Measurements from ENCODE around the gene DLG4. TPM values are rescaled to one million over a fixed set of nuclear protein-coding genes. Genes with fewer than 3 reads are reported as not detected.

Gene DLG4
- total and polyA plus RNA-seq, 7 donors: 1.6 to 27.4 (median 14.6) TPM

DNA sequence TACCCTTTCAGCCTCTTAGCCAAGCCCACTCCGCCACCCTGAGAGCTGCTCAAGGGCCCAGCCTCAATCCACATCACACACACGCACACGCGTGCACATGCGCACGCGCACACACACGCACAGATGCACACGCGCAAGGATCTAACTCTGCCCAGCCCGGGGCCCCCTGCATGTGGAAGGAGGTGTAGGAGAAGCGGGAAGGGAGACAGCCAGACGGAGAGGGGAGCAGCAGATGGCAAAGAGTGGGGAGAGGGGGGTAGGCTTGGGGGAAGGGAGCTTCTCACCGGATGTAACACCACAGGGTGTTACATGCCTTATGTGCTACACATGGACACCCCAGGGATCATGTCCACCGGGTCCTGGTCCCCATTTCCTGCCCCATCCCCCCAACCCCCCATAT lies 15.3 kb downstream of the DLG4 start:
- Histone ChIP-seq H3K4me1 (peaks cover 0 to 29% (median 19%) of the 10 kb centered on the region in 4 donors), H3K27ac (peak overlapping the region; percentile 73 to 79 (median 76)), H3K36me3 (peaks cover 0 to 32% (median 14%) of the 10 kb centered on the region in 4 donors), H3K9me3 (no peaks in the 10 kb centered on the region), H3K27me3 (no peaks in the 10 kb centered on the region), H3K4me3 (peak overlapping the region; percentile 31 to 61 (median 54))
- intact Hi-C loops (cut with DNase I): no loop called here
- no peak for TF ChIP-seq POLR2A (IDR thresholded peaks at IDR 0.05)
- TF ChIP-seq, protein P1, sequence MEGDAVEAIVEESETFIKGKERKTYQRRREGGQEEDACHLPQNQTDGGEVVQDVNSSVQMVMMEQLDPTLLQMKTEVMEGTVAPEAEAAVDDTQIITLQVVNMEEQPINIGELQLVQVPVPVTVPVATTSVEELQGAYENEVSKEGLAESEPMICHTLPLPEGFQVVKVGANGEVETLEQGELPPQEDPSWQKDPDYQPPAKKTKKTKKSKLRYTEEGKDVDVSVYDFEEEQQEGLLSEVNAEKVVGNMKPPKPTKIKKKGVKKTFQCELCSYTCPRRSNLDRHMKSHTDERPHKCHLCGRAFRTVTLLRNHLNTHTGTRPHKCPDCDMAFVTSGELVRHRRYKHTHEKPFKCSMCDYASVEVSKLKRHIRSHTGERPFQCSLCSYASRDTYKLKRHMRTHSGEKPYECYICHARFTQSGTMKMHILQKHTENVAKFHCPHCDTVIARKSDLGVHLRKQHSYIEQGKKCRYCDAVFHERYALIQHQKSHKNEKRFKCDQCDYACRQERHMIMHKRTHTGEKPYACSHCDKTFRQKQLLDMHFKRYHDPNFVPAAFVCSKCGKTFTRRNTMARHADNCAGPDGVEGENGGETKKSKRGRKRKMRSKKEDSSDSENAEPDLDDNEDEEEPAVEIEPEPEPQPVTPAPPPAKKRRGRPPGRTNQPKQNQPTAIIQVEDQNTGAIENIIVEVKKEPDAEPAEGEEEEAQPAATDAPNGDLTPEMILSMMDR (IDR thresholded peaks at IDR 0.05): no peak
- 79 to 80% methylated on average over 15 of the region's 15 CpGs for WGBS, 2 donors
- DNase-seq: no peak

DNA sequence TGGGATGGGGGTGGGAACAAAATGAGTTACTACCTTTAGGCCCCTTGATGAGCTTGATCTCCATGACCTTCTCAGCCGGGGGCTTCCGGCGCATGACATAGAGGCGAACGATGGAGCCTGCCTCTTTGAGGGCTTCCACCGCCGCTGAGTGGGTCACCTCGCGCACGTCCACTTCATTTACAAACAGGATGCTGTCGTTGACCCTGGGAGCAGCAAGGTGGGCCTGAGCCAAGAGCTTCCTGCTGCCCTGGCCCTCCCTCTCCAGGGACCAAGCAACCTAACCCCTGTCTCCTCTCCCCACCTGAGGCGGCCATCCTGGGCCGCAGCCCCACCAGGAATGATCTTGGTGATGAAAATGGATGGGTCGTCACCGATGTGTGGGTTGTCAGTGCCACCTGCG lies 16.2 kb downstream of the DLG4 start:
- peaks cover 0 to 29% (median 19%) of the 10 kb centered on the region in 4 donors for H3K4me1 ChIP-seq
- no peaks in the 10 kb centered on the region for H3K9me3 ChIP-seq
- H3K27ac ChIP-seq: no peak overlapping the region
- H3K36me3 ChIP-seq: peaks cover 0 to 39% (median 14%) of the 10 kb centered on the region in 4 donors
- H3K27me3 ChIP-seq: no peaks in the 10 kb centered on the region
- no peak overlapping the region for H3K4me3 ChIP-seq
- DNase-seq: no peak
- 94 to 95% methylated on average over 16 of the region's 16 CpGs for WGBS, 2 donors
- intact Hi-C loops (cut with DNase I): no loop called here
- TF ChIP-seq POLR2AphosphoS5 (IDR thresholded peaks at IDR 0.05) (no peak), EP300 (IDR thresholded peaks at IDR 0.05) (no peak), POLR2A (IDR thresholded peaks at IDR 0.05) (no peak)
- TF ChIP-seq, protein P1 (IDR thresholded peaks at IDR 0.05): no peak

DNA sequence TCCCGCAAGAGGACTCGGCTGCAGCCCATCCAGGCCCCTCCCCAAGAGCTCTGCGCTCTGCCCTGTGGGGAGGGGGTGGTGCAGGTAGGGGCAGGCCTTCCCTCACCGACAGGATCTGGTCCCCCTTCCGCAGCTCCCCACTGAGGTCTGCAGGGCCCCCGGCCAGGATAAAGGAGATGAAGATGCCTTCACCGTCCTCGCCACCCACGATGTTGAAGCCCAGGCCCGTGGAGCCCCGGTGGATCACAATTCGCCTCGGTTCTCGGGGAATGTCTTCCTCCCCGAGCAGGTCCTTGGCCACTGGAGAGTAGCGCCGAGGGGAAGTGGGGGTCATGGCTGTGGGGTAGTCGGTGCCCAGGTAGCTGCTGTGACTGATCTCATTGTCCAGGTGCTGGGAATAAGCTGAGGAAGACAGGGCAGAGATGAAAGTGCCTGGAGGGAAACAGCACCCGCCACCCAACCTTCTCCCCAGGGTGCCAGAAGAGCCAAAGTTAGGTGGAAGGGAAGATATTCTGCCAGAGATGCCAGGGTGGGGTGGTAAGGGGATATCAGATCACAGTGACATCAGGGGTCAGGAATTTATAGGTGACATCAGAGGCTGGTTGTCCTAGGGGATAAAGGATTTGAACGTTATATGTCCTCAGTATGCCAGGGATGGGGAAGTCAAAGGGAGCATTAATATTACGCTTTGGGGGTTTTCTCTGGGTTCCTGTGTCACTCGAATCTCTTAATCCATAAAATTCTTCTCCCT lies 22.8 kb downstream of the DLG4 start:
- intact Hi-C loops (cut with DNase I): no loop called here
- no peak overlapping the region for H3K27ac ChIP-seq
- no peaks in the 10 kb centered on the region for H3K9me3 ChIP-seq
- peaks cover 14 to 80% (median 31%) of the 10 kb centered on the region in 4 donors for H3K36me3 ChIP-seq
- 90 to 93% methylated on average over 22 of the region's 22 CpGs for WGBS, 2 donors
- TF ChIP-seq POLR2A (IDR thresholded peaks at IDR 0.05): no peak
- no peak for TF ChIP-seq EP300 (IDR thresholded peaks at IDR 0.05)
- TF ChIP-seq POLR2AphosphoS5 (IDR thresholded peaks at IDR 0.05): no peak
- TF ChIP-seq, protein P1 (IDR thresholded peaks at IDR 0.05): no peak
- no peak overlapping the region for H3K4me3 ChIP-seq
- H3K27me3 ChIP-seq: no peaks in the 10 kb centered on the region
- no peaks in the 10 kb centered on the region for H3K4me1 ChIP-seq
- no peak for DNase-seq

DNA sequence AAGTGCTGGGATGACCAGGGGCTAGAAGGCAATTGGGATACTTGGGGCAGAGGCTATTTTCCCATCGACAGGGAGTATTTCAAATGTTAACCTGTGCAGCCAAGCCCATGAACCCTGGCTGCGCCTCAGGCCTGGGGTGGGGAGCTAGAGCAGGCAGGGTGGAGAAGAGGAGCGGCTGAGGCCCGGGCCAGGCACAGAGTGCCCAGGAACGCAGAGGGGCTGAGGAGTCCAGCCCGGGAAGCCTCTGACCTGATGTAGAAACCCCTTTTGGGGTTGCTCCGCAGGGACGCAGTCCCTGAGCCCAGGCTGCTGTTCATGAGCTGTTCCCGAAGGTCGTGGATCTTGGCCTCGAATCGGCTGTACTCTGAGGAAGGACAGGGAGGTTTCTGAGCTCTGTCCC lies 23.7 kb downstream of the DLG4 start:
- WGBS, 2 donors: 92 to 94% methylated on average over 12 of the region's 12 CpGs
- H3K27me3 ChIP-seq: no peaks in the 10 kb centered on the region
- H3K27ac ChIP-seq: no peak overlapping the region
- no peak for TF ChIP-seq POLR2A (IDR thresholded peaks at IDR 0.05)
- no peak for TF ChIP-seq EP300 (IDR thresholded peaks at IDR 0.05)
- TF ChIP-seq, protein P1 (IDR thresholded peaks at IDR 0.05): no peak
- no peak for TF ChIP-seq POLR2AphosphoS5 (IDR thresholded peaks at IDR 0.05)
- no peak overlapping the region for H3K4me3 ChIP-seq
- DNase-seq: no peak
- no peaks in the 10 kb centered on the region for H3K4me1 ChIP-seq
- intact Hi-C loops (cut with DNase I): no loop called here
- peaks cover 16 to 80% (median 31%) of the 10 kb centered on the region in 4 donors for H3K36me3 ChIP-seq
- no peaks in the 10 kb centered on the region for H3K9me3 ChIP-seq
